Measurements from ENCODE around the gene ITGAE.
"Not testable (repeated sequence)": the region's sequence is repeated elsewhere in the genome, so short reads cannot be mapped to it uniquely, and the experiment has no call there.

- not testable (repeated sequence) for TF ChIP-seq EZH2phosphoT487 (IDR thresholded peaks at IDR 0.05; ENCODE audit: borderline replicate concordance)
- TF ChIP-seq, protein P1, sequence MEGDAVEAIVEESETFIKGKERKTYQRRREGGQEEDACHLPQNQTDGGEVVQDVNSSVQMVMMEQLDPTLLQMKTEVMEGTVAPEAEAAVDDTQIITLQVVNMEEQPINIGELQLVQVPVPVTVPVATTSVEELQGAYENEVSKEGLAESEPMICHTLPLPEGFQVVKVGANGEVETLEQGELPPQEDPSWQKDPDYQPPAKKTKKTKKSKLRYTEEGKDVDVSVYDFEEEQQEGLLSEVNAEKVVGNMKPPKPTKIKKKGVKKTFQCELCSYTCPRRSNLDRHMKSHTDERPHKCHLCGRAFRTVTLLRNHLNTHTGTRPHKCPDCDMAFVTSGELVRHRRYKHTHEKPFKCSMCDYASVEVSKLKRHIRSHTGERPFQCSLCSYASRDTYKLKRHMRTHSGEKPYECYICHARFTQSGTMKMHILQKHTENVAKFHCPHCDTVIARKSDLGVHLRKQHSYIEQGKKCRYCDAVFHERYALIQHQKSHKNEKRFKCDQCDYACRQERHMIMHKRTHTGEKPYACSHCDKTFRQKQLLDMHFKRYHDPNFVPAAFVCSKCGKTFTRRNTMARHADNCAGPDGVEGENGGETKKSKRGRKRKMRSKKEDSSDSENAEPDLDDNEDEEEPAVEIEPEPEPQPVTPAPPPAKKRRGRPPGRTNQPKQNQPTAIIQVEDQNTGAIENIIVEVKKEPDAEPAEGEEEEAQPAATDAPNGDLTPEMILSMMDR (conservative IDR thresholded peaks at IDR 0.05; ENCODE audit: low read length) = not testable (repeated sequence)
Measured at GRCh38 chr17:3785323-3785722, 15.7 kb downstream of the ITGAE start.

All from Loucy (cell line).